OCI-LY1 (cell line): ENCODE measurements around the gene INTS6.

Source experiments
- H2AFZ ChIP-seq: fragments of 200-600 bp; sonication (generic), shearing (Covaris generic); 2 replicates; pipeline ENCODE4 v1.6.0; 2014; ENCODE audit warnings: antibody characterized with exemption, mild to moderate bottlenecking, low read length
- H3F3A ChIP-seq: fragments of 200-600 bp; sonication (generic), shearing (Covaris generic); 2 replicates; pipeline ENCODE4 v1.6.0; 2014; ENCODE audit warnings: mild to moderate bottlenecking, antibody characterized with exemption, low read length, moderate library complexity; ENCODE audit not compliant: insufficient read depth
- H3K27ac ChIP-seq: fragments of 200-600 bp; sonication (generic); 2 replicates; pipeline ENCODE4 v1.5.1; 2014; ENCODE audit warnings: low read length, mixed run types, mild to moderate bottlenecking, low read depth; ENCODE audit not compliant: poor library complexity, severe bottlenecking
- H3K27me3 ChIP-seq: fragments of 200-600 bp; sonication (generic); 2 replicates; pipeline ENCODE4 v1.6.0; 2014; ENCODE audit warnings: antibody characterized with exemption, mild to moderate bottlenecking, low read length, moderate library complexity; ENCODE audit not compliant: insufficient read depth
- H3K36me3 ChIP-seq: fragments of 200-600 bp; sonication (generic); 2 replicates; pipeline ENCODE4 v1.6.1; 2014; ENCODE audit warnings: mild to moderate bottlenecking, antibody characterized with exemption, low read length, moderate library complexity, mixed read lengths; ENCODE audit not compliant: insufficient read depth
- H3K4me1 ChIP-seq: fragments of 200-600 bp; sonication (generic); 2 replicates; pipeline ENCODE4 v1.5.1; 2014; ENCODE audit warnings: mild to moderate bottlenecking, low read length, moderate library complexity; ENCODE audit not compliant: insufficient read depth, severe bottlenecking
- H3K4me2 ChIP-seq: fragments of 200-600 bp; sonication (generic), shearing (Covaris generic); 2 replicates; pipeline ENCODE4 v1.6.1; 2014; ENCODE audit warnings: low read length
- H3K4me3 ChIP-seq: fragments of 200-600 bp; sonication (generic); 2 replicates; pipeline ENCODE4 v1.5.1; 2014; ENCODE audit warnings: low read length, low read depth, mild to moderate bottlenecking, mixed read lengths; ENCODE audit not compliant: poor library complexity, severe bottlenecking
- H3K79me2 ChIP-seq: fragments of 200-600 bp; shearing (Covaris generic); 2 replicates; pipeline ENCODE4 v1.6.1; 2016; ENCODE audit warnings: mixed run types, low read length, mixed read lengths; ENCODE audit not compliant: insufficient read depth
- H3K9ac ChIP-seq: fragments of 200-600 bp; sonication (generic), shearing (Covaris generic); 2 replicates; pipeline ENCODE4 v1.6.1; 2014; ENCODE audit warnings: mild to moderate bottlenecking, low read length, mixed read lengths
- H3K9me2 ChIP-seq: fragments of 200-600 bp; sonication (generic), shearing (Covaris generic); 2 replicates; pipeline ENCODE4 v1.6.1; 2014; ENCODE audit warnings: low read depth, mild to moderate bottlenecking, low read length, mixed read lengths
- H3K9me3 ChIP-seq: fragments of 200-600 bp; shearing (Covaris generic); 2 replicates; pipeline ENCODE4 v1.6.1; 2014; ENCODE audit warnings: low read length, mixed read lengths
- H4K20me1 ChIP-seq: fragments of 200-600 bp; sonication (generic), shearing (Covaris generic); 2 replicates; pipeline ENCODE4 v1.6.0; 2016; ENCODE audit warnings: mild to moderate bottlenecking, low read length; ENCODE audit not compliant: insufficient read depth
- EZH2 ChIP-seq: fragments of 200-600 bp; sonication (generic), shearing (Covaris generic); IDR thresholded peaks from 2 replicates; pipeline ENCODE4 v1.8.0; 2017; ENCODE audit warnings: borderline replicate concordance, mixed run types, mild to moderate bottlenecking, antibody characterized with exemption, low read length, moderate library complexity, mixed read lengths
- TF ChIP-seq, protein P1 (sequence below): fragments of 200-600 bp; sonication (generic), shearing (Covaris generic); IDR thresholded peaks from 2 replicates; pipeline ENCODE4 v1.5.1; 2017; ENCODE audit warnings: mild to moderate bottlenecking, antibody characterized with exemption, low read length, moderate library complexity, mixed read lengths

Gene INTS6

GRCh38 chr13:51385114-51385513 is 67.7 kb downstream of the INTS6 start:
- H3K27ac ChIP-seq, result no peak overlapping the region

GRCh38 chr13:51380269-51380668 is 72.6 kb downstream of the INTS6 start:
- H3K79me2 ChIP-seq, result no peaks in the 10 kb centered on the region
- no peak overlapping the region for H3K4me3 ChIP-seq
- no peak for TF ChIP-seq EZH2
- TF ChIP-seq, protein P1, sequence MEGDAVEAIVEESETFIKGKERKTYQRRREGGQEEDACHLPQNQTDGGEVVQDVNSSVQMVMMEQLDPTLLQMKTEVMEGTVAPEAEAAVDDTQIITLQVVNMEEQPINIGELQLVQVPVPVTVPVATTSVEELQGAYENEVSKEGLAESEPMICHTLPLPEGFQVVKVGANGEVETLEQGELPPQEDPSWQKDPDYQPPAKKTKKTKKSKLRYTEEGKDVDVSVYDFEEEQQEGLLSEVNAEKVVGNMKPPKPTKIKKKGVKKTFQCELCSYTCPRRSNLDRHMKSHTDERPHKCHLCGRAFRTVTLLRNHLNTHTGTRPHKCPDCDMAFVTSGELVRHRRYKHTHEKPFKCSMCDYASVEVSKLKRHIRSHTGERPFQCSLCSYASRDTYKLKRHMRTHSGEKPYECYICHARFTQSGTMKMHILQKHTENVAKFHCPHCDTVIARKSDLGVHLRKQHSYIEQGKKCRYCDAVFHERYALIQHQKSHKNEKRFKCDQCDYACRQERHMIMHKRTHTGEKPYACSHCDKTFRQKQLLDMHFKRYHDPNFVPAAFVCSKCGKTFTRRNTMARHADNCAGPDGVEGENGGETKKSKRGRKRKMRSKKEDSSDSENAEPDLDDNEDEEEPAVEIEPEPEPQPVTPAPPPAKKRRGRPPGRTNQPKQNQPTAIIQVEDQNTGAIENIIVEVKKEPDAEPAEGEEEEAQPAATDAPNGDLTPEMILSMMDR, result no peak
- no peaks in the 10 kb centered on the region for H3K9me3 ChIP-seq
- 0 out of 2 replicates have a peak, but pooled peaks cover 2% of the 10 kb centered on the region for H3F3A ChIP-seq
- no peaks in the 10 kb centered on the region for H3K9me2 ChIP-seq
- H3K36me3 ChIP-seq, result peaks cover 79% of the 10 kb centered on the region
- no peak overlapping the region for H3K9ac ChIP-seq
- H3K4me1 ChIP-seq, result no peaks in the 10 kb centered on the region
- H3K27ac ChIP-seq, result no peak overlapping the region
- H2AFZ ChIP-seq, result no peak overlapping the region
- H4K20me1 ChIP-seq, result no peaks in the 10 kb centered on the region
- H3K27me3 ChIP-seq, result no peaks in the 10 kb centered on the region
- no peak overlapping the region for H3K4me2 ChIP-seq

More at GRCh38 chr13:51385114-51385513, 67.7 kb downstream of the INTS6 start:
- no peaks in the 10 kb centered on the region for H3K9me3 ChIP-seq
- peaks cover 47% of the 10 kb centered on the region for H3K36me3 ChIP-seq
- no peaks in the 10 kb centered on the region for H3K4me1 ChIP-seq
- no peak overlapping the region for H3K4me2 ChIP-seq
- no peak overlapping the region for H2AFZ ChIP-seq
- no peaks in the 10 kb centered on the region for H3K79me2 ChIP-seq
- no peak overlapping the region for H3K4me3 ChIP-seq
- H4K20me1 ChIP-seq, result no peaks in the 10 kb centered on the region
- no peaks in the 10 kb centered on the region for H3K27me3 ChIP-seq
- no peaks in the 10 kb centered on the region for H3K9me2 ChIP-seq
- TF ChIP-seq EZH2, result no peak
- TF ChIP-seq, protein P1, result no peak
- H3F3A ChIP-seq, result 0 out of 2 replicates have a peak, but pooled peaks cover 2% of the 10 kb centered on the region
- H3K9ac ChIP-seq, result no peak overlapping the region

GRCh38 chr13:51373451-51373850 is 79.4 kb downstream of the INTS6 start:
- no peaks in the 10 kb centered on the region for H3K4me1 ChIP-seq
- peaks cover 93% of the 10 kb centered on the region for H3K36me3 ChIP-seq
- no peaks in the 10 kb centered on the region for H3K79me2 ChIP-seq
- H3K27me3 ChIP-seq, result no peaks in the 10 kb centered on the region
- no peaks in the 10 kb centered on the region for H4K20me1 ChIP-seq
- H3K27ac ChIP-seq, result no peak overlapping the region
- H2AFZ ChIP-seq, result no peak overlapping the region
- H3K4me3 ChIP-seq, result no peak overlapping the region
- TF ChIP-seq EZH2, result no peak
- TF ChIP-seq, protein P1, result no peak
- H3K9ac ChIP-seq, result no peak overlapping the region
- no peaks in the 10 kb centered on the region for H3F3A ChIP-seq
- no peak overlapping the region for H3K4me2 ChIP-seq
- no peaks in the 10 kb centered on the region for H3K9me2 ChIP-seq
- H3K9me3 ChIP-seq, result no peaks in the 10 kb centered on the region
